ENCODE results near the gene JAK3.

JAK3 gene

DNA sequence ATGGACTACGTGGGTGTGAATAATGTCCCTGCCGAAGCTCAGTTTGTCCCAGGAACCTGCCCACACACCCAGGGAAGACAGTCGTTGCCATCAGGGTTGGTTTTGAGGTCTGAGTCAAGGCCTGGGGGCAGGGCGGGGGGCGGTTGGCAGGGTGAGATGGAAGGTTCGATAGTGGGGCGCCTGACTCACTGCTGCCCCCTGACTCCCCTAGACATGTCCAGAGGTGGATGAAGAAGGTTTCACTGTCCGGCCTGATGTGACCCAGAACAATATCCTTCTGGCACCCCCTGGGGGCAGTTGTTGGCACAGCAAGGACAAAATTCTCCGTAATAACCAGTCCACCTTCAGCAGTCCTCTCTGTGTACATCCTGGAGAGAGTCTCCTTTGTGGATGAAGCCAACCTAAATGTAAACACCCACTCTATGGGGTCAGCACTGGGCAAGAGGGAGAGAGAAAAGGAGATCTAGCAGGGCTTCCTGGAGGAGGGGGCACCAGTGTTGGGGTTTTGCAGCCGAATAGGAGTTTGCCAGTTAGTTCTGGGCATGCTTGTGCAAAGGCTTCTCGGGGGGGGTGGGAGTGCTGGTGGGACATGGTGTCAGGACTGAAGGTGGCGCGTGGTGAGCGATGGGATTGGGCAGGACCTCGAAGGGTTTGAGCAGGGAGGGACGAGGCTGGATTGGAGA, 72.4 kb downstream of the JAK3 start:
- no peak for DNase-seq

All from NCI-H226 (cell line).